HEK293 (cell line): ENCODE results near the gene FOSB.

Experiments used
- CTCF ChIA-PET: fragments of 350-600 bp; formaldehyde crosslinking; extraction: SDS; loops from one replicate; lab custom pipeline; 2021; ENCODE audit warnings: antibody characterized with exemption; lab: Yijun Ruan, JAX
- POLR2A ChIA-PET: fragments of 300-600 bp; formaldehyde crosslinking; extraction: SDS; loops from one replicate; lab custom pipeline; 2020; ENCODE audit warnings: antibody characterized with exemption, inconsistent platforms; lab: Yijun Ruan, JAX
- H3K27ac ChIP-seq: fragments of 200-500 bp; sonication (Bioruptor generic); 2 replicates; pipeline ENCODE4 v1.5.1; 2014; ENCODE audit warnings: low read depth, low read length, control low read depth, inconsistent platforms; ENCODE audit errors: extremely low read depth
- H3K36me3 ChIP-seq, 2 experiments: fragments of 200-500 bp in 1 of 2; sonication (Bioruptor generic) in 1 of 2; 1 replicate in 1 of 2; 2 replicates in 1 of 2; pipeline ENCODE4 v1.5.1; 2014 to 2017; ENCODE audit warnings: inconsistent platforms in 2 of 2, low read length in 2 of 2; ENCODE audit not compliant: control insufficient read depth in 2 of 2, insufficient read depth in 1 of 2
- H3K4me1 ChIP-seq: fragments of 200-500 bp; sonication (Bioruptor generic); 2 replicates; pipeline ENCODE4 v1.5.1; 2014; ENCODE audit warnings: mild to moderate bottlenecking, low read length, inconsistent platforms; ENCODE audit not compliant: control insufficient read depth, insufficient read depth
- H3K4me3 ChIP-seq: 2 replicates; pipeline ENCODE4 v1.5.1; 2011; ENCODE audit warnings: low read depth, mild to moderate bottlenecking, control low read depth, low read length, moderate library complexity
- H3K9me3 ChIP-seq: fragments of 200-500 bp; sonication (Bioruptor generic); 2 replicates; pipeline ENCODE4 v1.5.1; 2014; ENCODE audit warnings: low read depth, low read length, inconsistent platforms; ENCODE audit not compliant: control insufficient read depth, insufficient read depth
- BCL11A ChIP-seq: fragments of 450-650 bp; formaldehyde crosslinking; IDR thresholded peaks from 2 replicates; pipeline ENCODE4 v1.5.1; 2016; ENCODE audit warnings: low read depth, missing biosample characterization, missing genetic modification characterization
- ELK4 ChIP-seq: IDR thresholded peaks from 2 replicates; pipeline ENCODE4 v1.6.1; 2011; ENCODE audit warnings: mild to moderate bottlenecking, low read depth, low read length, borderline replicate concordance
- MEIS1 ChIP-seq: sonication (generic); formaldehyde crosslinking; IDR thresholded peaks from 2 replicates; pipeline ENCODE4 v1.8.1; 2022; ENCODE audit warnings: missing genetic modification reagents, mild to moderate bottlenecking, borderline replicate concordance
- MYNN ChIP-seq: fragments of 450-650 bp; formaldehyde crosslinking; IDR thresholded peaks from 2 replicates; pipeline ENCODE4 v1.5.1; 2016; ENCODE audit warnings: missing biosample characterization, missing genetic modification characterization, borderline replicate concordance
- SETDB1 ChIP-seq: IDR thresholded peaks from one replicate; pipeline ENCODE4 v1.6.1; 2017; ENCODE audit warnings: mild to moderate bottlenecking, low read length, moderate library complexity, mixed read lengths; ENCODE audit not compliant: insufficient read length
- ZBTB6 ChIP-seq: fragments of 450-650 bp; formaldehyde crosslinking; IDR thresholded peaks from 2 replicates; pipeline ENCODE4 v1.5.1; 2017; ENCODE audit warnings: missing biosample characterization, missing genetic modification characterization
- ZNF146 ChIP-seq: fragments of 450-650 bp; formaldehyde crosslinking; IDR thresholded peaks from 2 replicates; pipeline ENCODE4 v1.5.1; 2016; ENCODE audit warnings: missing biosample characterization, missing genetic modification characterization
- ZNF239 ChIP-seq: fragments of 450-650 bp; formaldehyde crosslinking; IDR thresholded peaks from 2 replicates; pipeline ENCODE4 v1.5.1; 2016; ENCODE audit warnings: missing biosample characterization, missing genetic modification characterization
- ZNF248 ChIP-seq: fragments of 450-650 bp; formaldehyde crosslinking; IDR thresholded peaks from 2 replicates; pipeline ENCODE4 v1.5.1; 2017; ENCODE audit warnings: missing biosample characterization, missing genetic modification characterization
- ZNF302 ChIP-seq: fragments of 450-650 bp; formaldehyde crosslinking; IDR thresholded peaks from 2 replicates; pipeline ENCODE4 v1.5.1; 2016; ENCODE audit warnings: missing biosample characterization, missing genetic modification characterization, low read depth
- ZNF391 ChIP-seq: fragments of 450-650 bp; formaldehyde crosslinking; IDR thresholded peaks from 2 replicates; pipeline ENCODE4 v1.5.1; 2016; ENCODE audit warnings: low read depth, missing biosample characterization, missing genetic modification characterization, borderline replicate concordance
- ZNF394 ChIP-seq: fragments of 450-650 bp; formaldehyde crosslinking; IDR thresholded peaks from 2 replicates; pipeline ENCODE4 v1.5.1; 2016; ENCODE audit warnings: missing biosample characterization, missing genetic modification characterization, mild to moderate bottlenecking, moderate library complexity, borderline replicate concordance
- ZNF449 ChIP-seq: fragments of 450-650 bp; formaldehyde crosslinking; IDR thresholded peaks from 2 replicates; pipeline ENCODE4 v1.5.1; 2017; ENCODE audit warnings: missing biosample characterization, mild to moderate bottlenecking, missing genetic modification characterization, moderate library complexity
- ZNF585B ChIP-seq: fragments of 450-650 bp; formaldehyde crosslinking; IDR thresholded peaks from 2 replicates; pipeline ENCODE4 v1.5.1; 2016; ENCODE audit warnings: missing biosample characterization, missing genetic modification characterization
- ZNF621 ChIP-seq: fragments of 450-650 bp; formaldehyde crosslinking; IDR thresholded peaks from 2 replicates; pipeline ENCODE4 v1.5.1; 2017; ENCODE audit warnings: missing biosample characterization, missing genetic modification characterization
- ZNF623 ChIP-seq: fragments of 450-650 bp; formaldehyde crosslinking; IDR thresholded peaks from 2 replicates; pipeline ENCODE4 v1.5.1; 2016; ENCODE audit warnings: missing biosample characterization, missing genetic modification characterization
- ZNF626 ChIP-seq: fragments of 450-650 bp; sonication (Bioruptor Pico); formaldehyde crosslinking; IDR thresholded peaks from 2 replicates; pipeline ENCODE4 v1.5.1; 2018; ENCODE audit warnings: missing biosample characterization, missing genetic modification characterization, inconsistent platforms
- ZNF645 ChIP-seq: fragments of 450-650 bp; formaldehyde crosslinking; IDR thresholded peaks from 2 replicates; pipeline ENCODE4; 2016; ENCODE audit warnings: missing biosample characterization, missing genetic modification characterization
- ZNF707 ChIP-seq: fragments of 450-650 bp; formaldehyde crosslinking; IDR thresholded peaks from 2 replicates; pipeline ENCODE4 v1.5.1; 2016; ENCODE audit warnings: missing biosample characterization, missing genetic modification characterization
- ZNF768 ChIP-seq: fragments of 450-650 bp; formaldehyde crosslinking; IDR thresholded peaks from 2 replicates; pipeline ENCODE4 v1.5.1; 2018; ENCODE audit warnings: missing biosample characterization, mild to moderate bottlenecking, missing genetic modification characterization
- ZNF837 ChIP-seq: fragments of 450-650 bp; formaldehyde crosslinking; IDR thresholded peaks from 2 replicates; pipeline ENCODE4 v1.5.1; 2016; ENCODE audit warnings: missing biosample characterization, missing genetic modification characterization
- TF ChIP-seq, protein P1 (sequence below): fragments of 450-650 bp; formaldehyde crosslinking; IDR thresholded peaks from 2 replicates; pipeline ENCODE4 v1.5.1; 2016; ENCODE audit warnings: missing biosample characterization, missing genetic modification characterization

FOSB gene

DNA sequence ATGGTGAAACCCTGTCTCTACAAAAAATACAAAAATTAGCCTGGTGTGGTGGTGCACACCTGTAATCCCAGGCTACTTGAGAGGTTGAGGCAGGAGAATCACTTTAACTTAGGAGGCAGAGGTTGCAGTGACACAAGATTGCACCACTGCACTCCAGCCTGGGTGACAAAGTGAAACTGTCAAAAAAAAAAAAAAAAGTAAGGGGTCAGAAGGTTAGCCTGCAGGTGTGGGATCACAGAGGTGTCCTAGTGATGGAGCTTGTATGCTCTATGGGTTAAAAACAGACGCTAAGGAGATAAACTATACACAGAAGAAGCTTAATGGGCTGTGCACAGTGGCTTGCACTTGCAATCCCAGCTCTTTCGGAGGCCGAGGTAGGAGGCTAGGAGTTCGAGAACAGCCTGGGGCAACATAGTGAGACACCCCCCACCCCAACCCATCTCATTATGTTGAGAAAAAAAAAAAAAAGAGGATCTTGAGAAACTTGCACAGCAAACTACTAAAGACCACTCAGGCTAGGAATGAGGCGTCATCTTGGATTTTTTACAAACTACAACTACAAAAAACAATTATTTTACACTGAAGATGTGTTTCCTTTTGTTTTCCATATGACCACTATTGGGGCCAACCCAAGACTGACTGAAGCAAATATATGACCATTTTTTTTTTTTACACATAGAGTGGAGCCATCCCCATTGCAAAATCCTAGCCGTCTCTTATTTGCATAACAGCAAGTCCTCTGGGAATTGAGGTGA is 7.9 kb downstream of the FOSB start (continued):
- TF ChIP-seq ZNF837 (no peak), ZNF623 (tag by site-specific recombination) (no peak), ZNF707 (tag by site-specific recombination) (no peak), ZNF585B (tag by site-specific recombination) (no peak)

DNA sequence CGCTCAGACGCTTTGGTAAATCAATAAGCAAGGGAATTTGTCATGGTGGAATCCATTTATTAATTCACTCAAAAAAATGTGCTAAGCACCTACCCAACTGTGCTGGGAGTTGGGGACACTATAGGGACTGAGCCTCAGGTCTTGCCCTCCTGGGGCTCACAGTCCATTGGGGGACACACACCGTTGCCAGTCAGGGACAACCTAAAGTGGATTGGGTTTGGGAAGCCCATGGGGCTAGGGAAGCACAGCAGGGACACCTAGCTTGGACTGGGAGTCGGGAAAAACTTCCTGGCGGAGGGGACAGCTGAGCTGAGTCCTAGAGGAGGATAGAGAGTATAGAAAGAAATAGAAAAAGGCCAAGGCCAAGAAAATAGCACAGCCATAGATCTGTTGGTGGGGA is 8.5 kb downstream of the FOSB start:
- no peaks in the 10 kb centered on the region for H3K4me1 ChIP-seq
- no peak for TF ChIP-seq ZNF302 (tag by site-specific recombination)
- TF ChIP-seq ELK4 = no peak
- no peak for TF ChIP-seq ZNF239 (tag by site-specific recombination)
- TF ChIP-seq, protein P1, sequence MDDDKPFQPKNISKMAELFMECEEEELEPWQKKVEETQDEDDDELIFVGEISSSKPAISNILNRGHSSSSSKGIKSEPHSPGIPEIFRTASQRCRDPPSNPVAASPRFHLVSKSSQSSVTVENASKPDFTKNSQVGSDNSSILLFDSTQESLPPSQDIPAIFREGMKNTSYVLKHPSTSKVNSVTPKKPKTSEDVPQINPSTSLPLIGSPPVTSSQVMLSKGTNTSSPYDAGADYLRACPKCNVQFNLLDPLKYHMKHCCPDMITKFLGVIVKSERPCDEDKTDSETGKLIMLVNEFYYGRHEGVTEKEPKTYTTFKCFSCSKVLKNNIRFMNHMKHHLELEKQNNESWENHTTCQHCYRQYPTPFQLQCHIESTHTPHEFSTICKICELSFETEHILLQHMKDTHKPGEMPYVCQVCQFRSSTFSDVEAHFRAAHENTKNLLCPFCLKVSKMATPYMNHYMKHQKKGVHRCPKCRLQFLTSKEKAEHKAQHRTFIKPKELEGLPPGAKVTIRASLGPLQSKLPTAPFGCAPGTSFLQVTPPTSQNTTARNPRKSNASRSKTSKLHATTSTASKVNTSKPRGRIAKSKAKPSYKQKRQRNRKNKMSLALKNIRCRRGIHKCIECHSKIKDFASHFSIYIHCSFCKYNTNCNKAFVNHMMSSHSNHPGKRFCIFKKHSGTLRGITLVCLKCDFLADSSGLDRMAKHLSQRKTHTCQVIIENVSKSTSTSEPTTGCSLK (tag by site-specific recombination) = no peak
- no peak for TF ChIP-seq MEIS1
- TF ChIP-seq ZNF768 (tag by site-specific recombination) = no peak
- TF ChIP-seq ZNF621 (tag by site-specific recombination) = no peak
- no peak for TF ChIP-seq ZNF248
- no peak for TF ChIP-seq ZBTB6 (tag by site-specific recombination)
- TF ChIP-seq ZNF146 (tag by site-specific recombination) = no peak
- TF ChIP-seq MYNN (tag by site-specific recombination) = no peak
- no peak for TF ChIP-seq ZNF449 (tag by site-specific recombination)
- TF ChIP-seq SETDB1 = no peak
- TF ChIP-seq, all 188 proteins: peak for 0
- Histone ChIP-seq H3K36me3 (no peaks in the 10 kb centered on the region), H3K27ac (no peak overlapping the region), H3K4me3 (no peak overlapping the region), H3K9me3 (no peaks in the 10 kb centered on the region)
- ChIA-PET POLR2A (interaction anchor here (3.3 kb wide), 1 partner anchor 37 kb away, joined by 41 read pairs; no protein-coding TSS in a partner anchor), CTCF (interaction anchor here (0.6 to 8.5 kb wide), 7 partner anchors 9 to 85 kb away, joined by 3 to 295 read pairs (median 8); no protein-coding TSS in a partner anchor)

DNA sequence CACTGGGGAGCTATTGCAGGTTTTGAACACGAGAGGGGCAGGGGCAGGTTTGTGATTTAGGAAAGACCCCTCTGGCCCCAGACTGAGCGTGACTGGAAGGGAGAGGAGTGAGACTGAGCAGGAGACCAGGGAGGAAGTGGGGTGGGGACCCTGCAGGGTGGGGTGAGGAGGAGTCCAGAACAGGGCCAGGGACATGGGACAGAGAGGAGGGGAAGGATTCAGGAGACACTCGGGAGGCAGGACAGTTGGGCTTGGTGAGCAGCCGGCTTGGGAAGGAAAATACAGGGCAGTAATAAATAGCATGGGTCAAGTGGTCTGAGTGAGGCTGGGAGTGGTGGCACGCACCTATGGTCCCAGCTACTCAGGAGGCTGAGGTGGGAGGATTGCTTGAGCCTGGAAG is 9.4 kb downstream of the FOSB start:
- POLR2A ChIA-PET = interaction anchor here (0.7 to 3.3 kb wide), 4 partner anchors 8 to 520 kb away, joined by 5 to 41 read pairs (median 13); no protein-coding TSS in a partner anchor
- Histone ChIP-seq H3K9me3 (no peaks in the 10 kb centered on the region), H3K4me1 (no peaks in the 10 kb centered on the region), H3K4me3 (no peak overlapping the region), H3K27ac (no peak overlapping the region), H3K36me3 (no peaks in the 10 kb centered on the region)
- CTCF ChIA-PET = interaction anchor here (0.6 to 8.5 kb wide), 8 partner anchors 8 to 165 kb away, joined by 4 to 295 read pairs (median 26); partner anchors contain the start of gene FOSB
- TF ChIP-seq ZNF645 (tag by site-specific recombination) = no peak
- no peak for TF ChIP-seq ZNF626 (tag by site-specific recombination)
- TF ChIP-seq ZNF391 = no peak
- TF ChIP-seq ZNF394 (tag by site-specific recombination) = no peak
- no peak for TF ChIP-seq BCL11A (tag by site-specific recombination)
- TF ChIP-seq, all 188 proteins: peak for 0
